Activated naive CD4-positive, alpha-beta T cell treated with anti-CD3 and anti-CD28 coated beads, Interleukin-2, amount 50 U/mL, for 24 hours (primary cell): ENCODE measurements around the gene ZNF85.
A peak's percentile ranks its signal among the peaks of the same experiment; 100 is the strongest.
"Not testable (repeated sequence)": the region's sequence is repeated elsewhere in the genome, so short reads cannot be mapped to it uniquely, and the experiment has no call there.

Experiments used
- H3K27ac Mint-ChIP-seq: one replicate; pipeline ENCODE4 v1.8.0; 2021; ENCODE audit warnings: mild to moderate bottlenecking, mixed read lengths
- H3K27me3 Mint-ChIP-seq: one replicate; pipeline ENCODE4 v1.8.0; 2021; ENCODE audit warnings: mixed read lengths
- H3K36me3 Mint-ChIP-seq: one replicate; pipeline ENCODE4 v1.8.0; 2021; ENCODE audit warnings: mixed read lengths
- H3K4me1 Mint-ChIP-seq: one replicate; pipeline ENCODE4 v1.8.0; 2021; ENCODE audit warnings: mixed read lengths
- H3K4me3 Mint-ChIP-seq: one replicate; pipeline ENCODE4 v1.8.0; 2021; ENCODE audit warnings: mild to moderate bottlenecking, mixed read lengths
- H3K9me3 Mint-ChIP-seq: one replicate; pipeline ENCODE4 v1.8.0; 2021; ENCODE audit warnings: mixed read lengths

The ZNF85 gene

GRCh38 chr19:20923077-20923871, at the start of gene ZNF85:
TSS of gene ZNF85 (plus strand) at chr19:20923251. CDS start at chr19:20923401, 150 bp downstream.
- H3K9me3 Mint-ChIP-seq = no peaks in the 10 kb centered on the region
- H3K27me3 Mint-ChIP-seq = no peaks in the 10 kb centered on the region
- H3K36me3 Mint-ChIP-seq = peaks cover 9% of the 10 kb centered on the region
- H3K4me1 Mint-ChIP-seq = peaks cover 13% of the 10 kb centered on the region
- H3K27ac Mint-ChIP-seq = peak within 1 kb of the TSS; percentile 70
- peak within 1 kb of the TSS; percentile 95 for H3K4me3 Mint-ChIP-seq

- H3K4me3 Mint-ChIP-seq = no peak overlapping the region
- peak overlapping the region; percentile 56 for H3K27ac Mint-ChIP-seq
These were observed 43.5 kb upstream of the ZNF85 start for GRCh38 chr19:20879501-20879900.

GRCh38 chr19:20912973-20913372, 10.1 kb upstream of the ZNF85 start:
- H3K27me3 Mint-ChIP-seq = peaks cover 17% of the 10 kb centered on the region
- peaks cover 27% of the 10 kb centered on the region for H3K36me3 Mint-ChIP-seq
- H3K27ac Mint-ChIP-seq = peak overlapping the region; percentile 13
- peaks cover 84% of the 10 kb centered on the region for H3K9me3 Mint-ChIP-seq
- peaks cover 19% of the 10 kb centered on the region for H3K4me1 Mint-ChIP-seq
- no peak overlapping the region for H3K4me3 Mint-ChIP-seq

More at GRCh38 chr19:20879501-20879900, 43.5 kb upstream of the ZNF85 start:
- no peaks in the 10 kb centered on the region for H3K4me1 Mint-ChIP-seq
- H3K9me3 Mint-ChIP-seq = peaks cover 94% of the 10 kb centered on the region
- peaks cover 34% of the 10 kb centered on the region for H3K36me3 Mint-ChIP-seq
- H3K27me3 Mint-ChIP-seq = peaks cover 7% of the 10 kb centered on the region

GRCh38 chr19:20925481-20925880, 2.4 kb downstream of the ZNF85 start:
- Mint-ChIP-seq H3K4me1 (peaks cover 13% of the 10 kb centered on the region), H3K27me3 (no peaks in the 10 kb centered on the region), H3K4me3 (no peak overlapping the region), H3K9me3 (no peaks in the 10 kb centered on the region), H3K27ac (no peak overlapping the region), H3K36me3 (peaks cover 15% of the 10 kb centered on the region)

GRCh38 chr19:20926796-20927195, 3.7 kb downstream of the ZNF85 start:
- H3K27me3 Mint-ChIP-seq = no peaks in the 10 kb centered on the region
- H3K36me3 Mint-ChIP-seq = peaks cover 16% of the 10 kb centered on the region
- peaks cover 13% of the 10 kb centered on the region for H3K4me1 Mint-ChIP-seq
- H3K4me3 Mint-ChIP-seq = no peak overlapping the region
- H3K27ac Mint-ChIP-seq = no peak overlapping the region
- H3K9me3 Mint-ChIP-seq = no peaks in the 10 kb centered on the region

GRCh38 chr19:20928371-20928770, 5.3 kb downstream of the ZNF85 start:
- H3K9me3 Mint-ChIP-seq = no peaks in the 10 kb centered on the region
- no peaks in the 10 kb centered on the region for H3K27me3 Mint-ChIP-seq
- peaks cover 6% of the 10 kb centered on the region for H3K4me1 Mint-ChIP-seq
- peak overlapping the region; percentile 65 for H3K27ac Mint-ChIP-seq
- peaks cover 16% of the 10 kb centered on the region for H3K36me3 Mint-ChIP-seq
- H3K4me3 Mint-ChIP-seq = no peak overlapping the region

GRCh38 chr19:20936322-20936947, 13.4 kb downstream of the ZNF85 start:
- H3K27me3 Mint-ChIP-seq, H3K4me3 Mint-ChIP-seq, H3K9me3 Mint-ChIP-seq, H3K4me1 Mint-ChIP-seq, H3K27ac Mint-ChIP-seq: not testable (repeated sequence)
- H3K36me3 Mint-ChIP-seq = peaks cover 38% of the 10 kb centered on the region

- H3K27ac Mint-ChIP-seq, H3K4me3 Mint-ChIP-seq, H3K4me1 Mint-ChIP-seq, H3K27me3 Mint-ChIP-seq: not testable (repeated sequence)
- Mint-ChIP-seq H3K36me3 (peaks cover 22% of the 10 kb centered on the region), H3K9me3 (peaks cover 15% of the 10 kb centered on the region)
These were observed 29.6 kb downstream of the ZNF85 start for GRCh38 chr19:20952561-20953095.

- Mint-ChIP-seq H3K36me3 (peaks cover 2% of the 10 kb centered on the region), H3K4me3 (no peak overlapping the region), H3K27ac (no peak overlapping the region), H3K9me3 (peaks cover 17% of the 10 kb centered on the region), H3K4me1 (no peaks in the 10 kb centered on the region), H3K27me3 (no peaks in the 10 kb centered on the region)
These were observed 41.7 kb downstream of the ZNF85 start for GRCh38 chr19:20964798-20965197.

- H3K27me3 Mint-ChIP-seq = no peaks in the 10 kb centered on the region
- H3K36me3 Mint-ChIP-seq = peaks cover 2% of the 10 kb centered on the region
- no peak overlapping the region for H3K27ac Mint-ChIP-seq
- no peaks in the 10 kb centered on the region for H3K9me3 Mint-ChIP-seq
- H3K4me1 Mint-ChIP-seq = no peaks in the 10 kb centered on the region
- no peak overlapping the region for H3K4me3 Mint-ChIP-seq
These were observed 45.0 kb downstream of the ZNF85 start for GRCh38 chr19:20968092-20968491.

GRCh38 chr19:20969498-20969897, 46.4 kb downstream of the ZNF85 start:
- Mint-ChIP-seq H3K27me3 (no peaks in the 10 kb centered on the region), H3K27ac (no peak overlapping the region), H3K4me1 (peaks cover 4% of the 10 kb centered on the region), H3K4me3 (no peak overlapping the region), H3K9me3 (no peaks in the 10 kb centered on the region), H3K36me3 (no peaks in the 10 kb centered on the region)

GRCh38 chr19:20969898-20970297, 46.8 kb downstream of the ZNF85 start:
- Mint-ChIP-seq H3K4me1 (peaks cover 4% of the 10 kb centered on the region), H3K27ac (no peak overlapping the region), H3K27me3 (no peaks in the 10 kb centered on the region), H3K36me3 (no peaks in the 10 kb centered on the region), H3K9me3 (no peaks in the 10 kb centered on the region), H3K4me3 (no peak overlapping the region)

- H3K36me3 Mint-ChIP-seq, H3K4me1 Mint-ChIP-seq, H3K27me3 Mint-ChIP-seq, H3K4me3 Mint-ChIP-seq, H3K27ac Mint-ChIP-seq: not testable (repeated sequence)
- H3K9me3 Mint-ChIP-seq = peaks cover 20% of the 10 kb centered on the region
These were observed 69.7 kb downstream of the ZNF85 start for GRCh38 chr19:20992788-20993187.

- Mint-ChIP-seq H3K9me3 (no peaks in the 10 kb centered on the region), H3K4me1 (peaks cover 12% of the 10 kb centered on the region)
These were observed 76.8 kb downstream of the ZNF85 start for GRCh38 chr19:20999731-21000352.

More at GRCh38 chr19:20999731-21000352, 76.8 kb downstream of the ZNF85 start:
- no peaks in the 10 kb centered on the region for H3K36me3 Mint-ChIP-seq
- no peaks in the 10 kb centered on the region for H3K27me3 Mint-ChIP-seq
- H3K27ac Mint-ChIP-seq = no peak overlapping the region
- peak overlapping the region; percentile 90 for H3K4me3 Mint-ChIP-seq
